GM18508 (cell line): ENCODE data around the gene IL22RA2.

ENCODE experiments used
- ATAC-seq: cut with Tn5 transposase; IDR thresholded peaks from one replicate; pipeline ENCODE4 v1.9.1; 2021; ENCODE audit warnings: moderate number of reproducible peaks; ENCODE audit not compliant: insufficient read depth, unreplicated experiment

Gene IL22RA2

DNA sequence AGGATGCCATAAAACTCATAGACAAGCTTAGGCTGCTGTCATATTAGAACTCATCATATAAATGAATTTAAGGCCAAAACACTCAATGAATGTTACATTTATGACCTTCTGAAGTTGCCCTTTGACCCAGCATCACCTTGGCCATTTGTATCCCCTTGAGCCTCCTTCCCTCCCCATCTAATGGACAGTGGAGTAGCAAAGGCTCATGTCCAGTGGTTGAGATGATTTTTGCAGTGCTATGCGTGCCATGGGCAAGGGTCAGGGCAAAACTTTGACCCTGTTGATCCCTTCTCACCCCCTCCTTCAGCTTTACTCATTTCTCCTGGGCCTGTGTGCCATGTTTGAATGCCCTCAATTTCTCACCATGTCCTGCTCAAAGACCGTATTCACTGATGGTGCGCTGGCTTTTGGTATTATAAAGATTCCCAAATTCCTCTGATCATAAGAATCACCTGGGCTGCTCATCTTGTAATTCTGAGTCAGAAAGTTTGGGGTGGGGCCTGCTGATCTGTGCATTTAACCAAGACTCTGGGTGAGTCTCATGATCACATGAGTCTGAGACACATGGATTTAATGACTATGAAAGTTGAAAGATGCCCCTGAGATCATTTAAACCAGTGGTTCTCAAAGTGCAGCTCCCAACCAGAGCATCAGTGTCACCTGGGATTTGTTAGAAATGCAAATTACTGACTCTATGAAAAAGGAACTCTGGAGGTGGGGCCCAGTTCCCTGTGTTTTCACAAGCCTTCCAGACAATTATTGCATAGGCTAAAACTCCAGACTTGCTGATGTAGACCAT is 71.2 kb downstream of the IL22RA2 start:
- no peak for ATAC-seq

DNA sequence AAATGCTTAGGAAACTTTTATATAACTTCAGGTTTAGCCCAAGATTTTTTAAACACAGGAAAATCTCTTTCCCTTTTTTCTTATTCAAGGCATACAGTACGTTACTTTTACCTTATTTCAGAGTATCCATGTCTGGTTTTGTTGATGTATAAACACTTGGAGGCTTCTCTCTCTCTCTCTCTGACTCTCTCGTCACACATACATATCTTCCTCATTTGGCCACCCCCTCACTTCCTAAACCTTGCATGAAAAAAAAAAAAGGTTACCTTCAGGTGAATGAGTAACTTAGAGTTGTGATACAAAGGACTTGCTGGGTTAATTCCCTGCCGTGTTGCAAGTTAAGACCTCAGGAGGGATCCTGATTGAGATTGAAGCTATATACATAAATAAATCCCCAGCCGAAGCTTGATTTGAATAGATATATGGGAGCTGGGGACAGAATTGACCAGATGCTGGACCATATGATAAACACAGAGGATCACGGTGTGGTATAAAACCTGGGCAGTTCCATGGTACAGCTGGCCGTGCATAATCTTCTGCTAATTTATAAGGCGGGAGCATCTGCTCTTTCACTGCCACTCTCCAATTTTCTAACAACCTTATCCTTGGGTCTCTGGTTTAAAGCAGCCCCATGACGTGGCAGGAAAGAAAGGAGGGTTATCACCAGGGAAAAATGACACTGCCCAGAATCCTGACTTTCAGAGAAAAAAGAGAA is 73.6 kb downstream of the IL22RA2 start:
- no peak for ATAC-seq

DNA sequence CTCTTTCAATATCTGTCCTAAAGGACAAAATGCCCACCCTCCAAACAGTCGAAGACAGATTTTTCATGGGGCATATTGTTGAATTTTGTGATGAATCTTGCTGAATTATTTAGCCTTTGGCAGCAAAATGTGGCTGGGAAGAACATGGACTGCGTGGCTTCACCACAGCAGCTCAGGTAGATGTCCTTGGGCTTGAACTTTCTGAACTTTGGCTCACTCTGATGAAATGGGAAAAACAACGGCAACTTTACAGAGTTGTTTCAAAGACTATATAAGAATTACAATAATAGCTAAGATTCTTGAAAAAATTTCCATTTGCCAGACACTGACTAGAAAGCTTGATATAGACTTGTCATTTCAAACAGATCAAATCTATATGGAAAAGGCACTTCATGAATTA is 75.9 kb downstream of the IL22RA2 start:
- no peak for ATAC-seq

DNA sequence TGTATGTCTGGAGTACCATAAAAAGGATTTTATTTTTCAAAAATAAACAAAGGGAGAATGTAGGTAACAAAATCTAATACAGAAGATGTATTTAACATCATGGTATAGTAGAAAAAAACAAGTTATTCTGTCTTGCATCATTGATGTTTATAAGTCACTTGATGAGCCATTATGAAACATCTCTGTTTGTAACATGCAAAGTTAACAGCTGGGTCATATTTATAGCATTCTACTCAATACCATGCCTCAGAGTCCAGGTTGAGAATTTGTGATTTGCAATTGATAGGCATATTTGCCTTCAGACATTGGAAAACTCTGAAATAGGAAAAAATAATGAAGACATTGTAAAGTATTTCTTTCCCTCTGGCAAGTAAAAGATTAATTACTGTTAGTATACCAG is 76.4 kb downstream of the IL22RA2 start:
- no peak for ATAC-seq

DNA sequence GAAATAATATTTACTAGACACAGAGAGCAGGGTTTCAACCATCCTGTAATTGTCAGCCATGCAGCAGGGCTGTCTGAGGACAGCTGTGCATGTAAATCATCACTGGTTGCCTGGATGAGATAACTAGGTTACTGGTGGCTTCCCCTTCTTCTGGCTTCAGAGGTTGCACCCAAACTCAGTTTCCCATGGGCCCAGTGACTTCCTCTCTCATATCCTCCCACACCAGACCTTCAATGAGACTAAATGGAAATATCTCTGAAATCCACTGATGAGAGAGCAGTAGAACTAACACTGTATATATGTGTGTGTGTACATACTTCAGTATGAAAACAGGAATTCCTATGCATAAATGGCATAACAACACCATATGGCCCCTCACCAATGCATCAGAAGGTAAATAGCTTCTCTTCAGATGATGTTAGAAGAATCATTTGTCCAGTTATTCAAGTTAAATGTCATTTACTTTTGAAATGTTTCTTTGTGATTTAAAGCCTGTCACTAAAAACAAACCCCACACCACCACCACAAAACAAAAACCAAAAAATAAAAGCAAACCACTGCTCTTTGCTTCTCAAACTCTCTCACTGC is 77.7 kb downstream of the IL22RA2 start:
- ATAC-seq: peak; percentile 59

DNA sequence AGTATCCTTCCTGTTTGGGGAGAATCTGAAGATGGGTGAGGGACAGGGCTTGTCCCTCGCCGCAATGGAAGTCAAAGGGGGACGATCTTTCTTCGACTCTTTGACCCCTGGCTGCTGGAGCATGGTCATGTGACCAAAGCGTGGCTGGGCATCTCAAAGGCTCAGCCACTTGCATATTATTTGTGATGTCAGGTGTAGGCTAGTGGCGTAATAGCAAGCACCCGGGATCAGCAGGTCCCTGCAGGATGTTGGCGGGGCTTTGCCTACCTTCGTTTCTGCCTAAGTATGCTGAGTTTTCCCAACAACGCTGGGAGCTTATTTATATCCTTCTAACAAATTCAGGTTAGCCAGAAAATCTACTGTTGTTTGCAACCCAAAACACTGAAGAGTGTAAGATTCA is 78.4 kb downstream of the IL22RA2 start:
- no peak for ATAC-seq

DNA sequence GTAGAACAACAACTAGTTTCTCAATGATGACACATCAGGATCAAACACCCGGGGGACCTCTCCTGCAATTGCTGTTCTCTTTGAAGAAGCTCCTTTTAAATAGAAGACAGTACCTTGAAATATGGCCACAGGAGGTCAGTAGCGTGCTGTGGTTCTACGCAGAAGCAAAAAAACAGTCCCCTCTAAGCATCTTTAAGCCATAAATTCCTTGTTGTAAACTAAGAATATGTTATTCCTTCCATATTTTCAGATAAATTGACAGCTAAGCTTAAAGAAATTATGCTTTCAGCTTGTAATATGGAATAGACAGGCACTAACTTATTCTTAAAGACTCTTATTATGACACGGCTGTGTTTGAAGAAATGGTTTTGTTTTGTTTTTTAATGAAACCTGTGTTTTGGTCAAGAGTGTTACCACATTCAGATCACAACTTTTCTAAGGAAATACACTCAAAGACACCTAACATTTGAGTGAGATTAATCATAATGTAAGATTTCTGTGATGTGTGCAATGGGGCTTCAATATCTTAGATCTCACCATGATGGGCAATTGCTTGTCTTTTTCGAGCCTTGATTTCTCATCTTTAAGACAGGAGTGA is 78.9 kb downstream of the IL22RA2 start:
- ATAC-seq: no peak
